GM19438 (cell line): ENCODE results near the gene LMCD1.
A peak's percentile ranks its signal among the peaks of the same experiment; 100 is the strongest.

Source experiments
- ATAC-seq: cut with Tn5 transposase; IDR thresholded peaks from one replicate; pipeline ENCODE4 v1.9.1; 2021; ENCODE audit warnings: low read depth; ENCODE audit not compliant: unreplicated experiment

The LMCD1 gene

DNA sequence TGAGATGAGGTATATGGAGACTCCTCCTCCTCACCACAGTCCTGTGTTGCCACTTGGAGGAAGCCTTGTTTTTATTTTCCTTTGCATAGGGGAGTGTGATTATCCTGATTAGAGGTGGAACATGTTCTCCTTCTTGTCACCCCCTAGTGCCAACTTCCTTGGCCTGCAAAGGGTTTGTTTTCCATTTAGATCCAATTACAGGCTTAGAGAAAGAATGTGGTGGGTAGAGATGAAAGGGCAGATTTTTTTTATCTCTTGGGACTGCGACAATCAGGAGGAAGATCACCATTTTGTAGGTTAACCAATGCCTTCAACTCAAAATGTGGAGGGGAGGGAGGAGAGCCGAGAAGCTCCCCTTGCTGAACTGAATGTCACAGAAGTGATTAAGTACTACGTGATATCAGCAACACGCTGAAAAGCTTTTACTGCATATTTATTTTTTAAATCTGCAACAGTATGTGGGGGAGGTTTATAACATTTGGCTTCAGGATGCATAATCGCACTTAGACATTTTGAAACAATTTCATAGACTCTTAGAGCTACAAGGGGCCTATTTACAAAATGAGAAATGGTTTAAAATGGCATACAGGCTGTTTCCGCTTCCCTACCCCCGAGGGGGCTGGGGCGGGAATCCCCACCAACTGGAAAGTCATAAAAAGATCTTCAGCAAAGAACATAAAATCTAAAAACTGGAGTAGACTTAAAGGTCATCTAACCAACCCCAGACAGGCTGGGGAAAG, 2.4 kb downstream of the LMCD1 start:
- ATAC-seq = no peak

DNA sequence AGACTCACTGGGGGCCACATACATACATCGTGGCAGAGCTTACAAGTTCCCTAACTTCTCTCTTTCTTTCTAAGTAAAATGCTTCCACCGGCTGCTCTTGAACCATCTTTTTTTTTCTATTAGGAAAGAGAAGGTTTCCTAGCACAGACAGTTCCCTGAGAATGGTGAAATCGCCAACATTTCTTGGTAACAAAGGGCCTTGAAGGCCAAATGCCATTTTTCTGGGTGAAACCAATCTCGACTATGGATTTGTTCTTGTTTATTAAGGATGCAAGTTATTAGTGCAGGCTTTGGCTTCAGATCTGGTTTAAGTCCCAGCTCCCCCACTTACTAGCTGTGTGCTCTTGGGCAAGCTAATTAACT, 3.0 kb downstream of the LMCD1 start:
- ATAC-seq = no peak

DNA sequence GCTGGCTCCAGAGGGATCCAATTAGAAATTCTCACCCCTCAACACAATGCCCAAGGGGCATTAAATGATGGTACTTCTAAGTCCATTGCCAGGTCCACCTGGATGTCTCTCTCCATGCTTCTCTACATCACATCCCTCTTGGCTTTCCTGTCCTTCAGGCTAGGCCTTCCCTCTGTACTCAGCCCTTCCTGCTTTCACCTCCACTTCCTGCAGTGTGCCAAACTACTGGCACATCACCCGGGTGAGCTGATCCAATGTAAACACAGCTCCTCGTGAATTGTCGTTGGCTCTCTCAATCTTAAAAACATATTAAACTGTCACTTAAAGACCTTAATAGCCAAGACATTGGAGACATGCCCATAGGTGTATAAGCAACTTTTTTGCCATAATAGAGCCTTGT, 4.0 kb downstream of the LMCD1 start:
- ATAC-seq = no peak

DNA sequence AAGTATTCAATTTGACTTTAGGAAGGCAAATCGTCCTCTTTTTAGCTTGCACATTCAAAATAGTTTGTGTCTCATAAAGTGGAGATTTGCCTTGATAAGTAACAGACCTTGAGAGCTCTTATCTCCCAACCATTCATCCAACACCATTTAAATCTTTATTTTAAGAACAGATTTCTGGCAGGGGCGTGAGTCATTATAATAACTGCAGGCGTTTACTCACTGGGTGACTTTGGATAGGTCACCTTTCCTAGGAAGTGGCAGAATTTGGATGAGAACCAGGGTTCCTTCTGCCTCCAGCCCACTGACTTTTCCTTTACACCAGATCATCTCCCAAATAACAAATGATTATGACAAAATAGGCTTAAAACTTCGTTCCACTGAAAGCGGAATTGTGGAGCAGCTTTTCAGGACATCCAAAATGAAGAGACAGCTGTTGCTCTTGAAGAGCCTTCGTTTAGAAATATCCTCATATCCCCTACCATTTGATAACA, 5.0 kb downstream of the LMCD1 start:
- no peak for ATAC-seq

DNA sequence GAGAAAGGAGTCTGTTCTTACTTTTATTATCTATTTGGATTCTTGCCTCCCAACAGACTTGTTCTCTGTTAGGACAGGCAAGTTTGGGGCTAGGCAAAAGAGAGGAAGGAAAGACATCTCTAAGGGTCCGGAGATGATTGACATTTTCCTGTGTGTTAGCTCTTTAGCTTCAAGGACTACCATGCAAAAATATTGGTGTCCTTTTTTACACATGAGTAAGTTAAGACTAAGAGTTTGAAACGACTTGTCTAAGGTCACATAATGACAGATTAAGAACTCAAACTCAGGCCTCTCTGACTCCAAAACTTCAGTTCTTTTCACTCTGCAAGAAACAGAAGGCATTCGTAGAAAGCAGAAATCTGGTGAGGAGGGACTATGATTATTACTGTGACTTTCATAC, 5.9 kb downstream of the LMCD1 start:
- ATAC-seq = no peak

DNA sequence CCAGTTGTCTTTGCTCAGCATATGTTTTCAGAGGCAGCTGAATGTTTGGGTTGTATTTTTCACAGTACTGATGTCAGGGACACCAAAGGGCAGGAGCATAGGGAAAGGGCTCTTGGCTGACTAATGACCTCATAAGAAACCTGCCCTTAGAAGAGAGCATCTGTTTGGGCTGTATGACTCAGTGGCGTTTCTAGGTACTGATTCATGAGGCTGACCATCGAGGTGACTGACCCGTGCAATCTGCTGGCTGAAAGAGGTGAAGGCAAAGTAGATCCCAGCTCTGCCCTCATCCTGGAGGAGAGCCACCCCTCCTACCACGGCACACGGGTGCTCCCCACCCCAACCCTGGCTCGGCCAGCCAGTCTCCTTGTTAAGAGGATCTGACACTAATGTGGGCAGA, 8.3 kb downstream of the LMCD1 start:
- ATAC-seq = no peak

DNA sequence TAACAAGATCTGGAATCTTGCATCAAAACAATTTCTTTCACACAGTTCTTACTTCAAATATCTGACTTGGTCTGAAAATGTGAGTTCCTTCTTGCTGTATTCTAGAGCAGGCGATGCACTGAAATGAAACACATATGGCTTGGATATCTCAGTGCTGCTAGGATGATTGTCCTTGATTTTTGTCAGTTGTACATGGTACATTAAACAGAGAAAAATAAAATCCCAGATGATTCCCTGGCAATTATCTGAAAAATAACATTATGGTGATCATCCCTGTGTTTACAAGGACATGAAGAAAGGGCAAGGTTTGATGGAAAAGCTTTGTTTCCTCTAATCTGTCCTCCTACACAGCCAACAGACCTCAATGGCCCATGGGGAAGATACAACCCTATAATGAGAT, 10.6 kb downstream of the LMCD1 start:
- ATAC-seq = no peak

DNA sequence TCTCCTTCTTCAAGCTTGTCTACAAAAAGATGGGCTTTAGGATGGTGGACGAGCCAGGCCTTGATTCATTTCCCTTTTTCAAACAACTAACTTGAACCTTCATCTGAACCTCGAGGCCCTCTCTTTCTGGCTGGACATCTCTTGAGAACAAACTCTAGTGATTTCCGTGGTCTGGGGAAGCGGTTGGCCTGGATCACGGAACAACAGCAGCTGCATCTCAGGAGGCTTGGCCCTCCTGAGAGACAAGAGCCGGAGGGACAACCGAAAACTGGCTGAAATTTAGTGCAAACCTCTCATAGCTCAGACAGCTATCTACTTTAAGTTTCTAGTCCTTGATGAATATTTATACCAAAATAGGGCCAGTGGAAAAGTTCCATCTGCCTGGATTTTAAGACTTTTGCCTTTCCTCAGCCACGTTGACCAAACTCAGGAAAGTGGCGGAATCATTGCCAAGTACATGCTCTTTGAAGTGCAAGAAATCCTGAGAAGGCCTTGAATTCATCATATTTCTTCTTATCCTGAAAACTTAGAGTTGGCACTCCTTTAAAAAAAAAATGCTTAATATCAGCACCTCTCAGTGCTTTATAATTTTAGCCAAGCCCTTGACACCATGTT, 14.5 kb downstream of the LMCD1 start:
- ATAC-seq = no peak

DNA sequence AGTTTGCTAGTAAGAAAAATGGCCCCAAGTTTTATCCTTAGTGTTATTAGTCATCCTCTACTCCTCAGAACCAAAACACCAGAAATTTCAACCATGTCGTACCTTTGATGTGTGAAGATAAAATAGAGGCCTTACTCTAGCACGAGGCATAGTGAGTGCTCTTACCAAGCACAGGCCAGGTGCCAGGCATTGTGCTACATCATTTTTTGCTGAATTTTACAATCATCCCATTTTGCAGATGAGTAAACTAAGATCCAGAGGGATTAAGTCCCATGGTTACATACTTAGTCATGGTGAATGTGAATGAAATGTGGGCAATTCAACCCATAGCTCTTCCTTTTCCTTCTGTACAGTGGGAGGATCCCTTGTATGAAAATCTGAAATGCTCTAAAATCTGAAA, 15.2 kb downstream of the LMCD1 start:
- no peak for ATAC-seq

DNA sequence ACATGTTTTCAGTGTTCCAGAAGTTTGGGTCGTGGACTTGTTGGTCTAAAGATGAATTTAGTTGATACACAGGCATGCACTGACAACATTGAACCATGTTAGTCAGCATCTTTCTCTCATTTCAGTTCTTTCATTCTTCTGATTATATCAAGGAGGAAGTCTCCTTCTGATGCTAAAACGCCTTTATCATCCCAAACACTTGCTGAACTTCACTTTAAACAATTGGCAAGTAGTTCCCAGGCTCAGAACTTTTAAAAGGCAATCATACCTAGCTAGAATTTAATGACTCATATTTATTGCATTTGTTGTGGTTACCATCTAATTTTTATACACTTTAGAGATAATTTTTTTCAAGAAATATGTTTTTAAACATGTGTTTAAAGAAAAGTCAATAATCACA, 15.9 kb downstream of the LMCD1 start:
- ATAC-seq = no peak

DNA sequence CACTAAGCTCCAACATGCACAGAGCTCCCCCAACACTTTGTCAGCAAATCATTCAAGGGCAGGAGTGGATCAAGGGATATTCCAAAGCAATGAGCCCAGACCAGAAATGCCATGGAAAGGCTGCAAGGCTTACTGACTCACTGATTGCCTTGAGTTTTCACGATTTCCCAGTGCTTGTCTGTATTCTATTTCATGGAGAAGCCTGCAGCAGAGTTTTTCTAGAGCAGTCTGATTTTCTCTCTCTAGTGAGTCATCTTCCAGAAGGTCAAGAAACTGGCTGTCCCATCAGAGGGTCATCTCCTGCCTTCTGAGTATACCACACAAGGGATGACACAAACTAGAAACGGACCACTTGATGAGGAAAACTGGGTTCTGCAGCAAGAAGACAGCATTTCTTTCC, 16.5 kb downstream of the LMCD1 start:
- ATAC-seq = no peak

DNA sequence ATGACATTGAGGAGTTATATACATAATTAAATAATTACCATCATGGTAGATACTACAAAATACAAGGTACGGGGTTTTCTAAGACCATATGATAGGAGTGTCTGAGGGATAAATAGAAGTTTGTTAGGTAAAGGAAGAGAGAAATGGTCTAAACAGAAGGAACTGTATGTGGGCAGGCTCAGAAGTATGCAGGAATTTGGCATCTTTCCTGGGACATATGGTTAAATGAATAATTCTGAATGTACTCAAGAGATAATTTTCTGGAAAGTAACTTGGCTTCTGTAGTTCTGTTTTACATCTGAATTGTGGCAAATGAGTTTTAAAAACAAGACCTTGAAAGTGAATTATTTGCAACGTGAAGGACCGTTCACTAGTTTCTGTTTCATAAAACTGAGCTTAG, 17.5 kb downstream of the LMCD1 start:
- ATAC-seq = no peak

DNA sequence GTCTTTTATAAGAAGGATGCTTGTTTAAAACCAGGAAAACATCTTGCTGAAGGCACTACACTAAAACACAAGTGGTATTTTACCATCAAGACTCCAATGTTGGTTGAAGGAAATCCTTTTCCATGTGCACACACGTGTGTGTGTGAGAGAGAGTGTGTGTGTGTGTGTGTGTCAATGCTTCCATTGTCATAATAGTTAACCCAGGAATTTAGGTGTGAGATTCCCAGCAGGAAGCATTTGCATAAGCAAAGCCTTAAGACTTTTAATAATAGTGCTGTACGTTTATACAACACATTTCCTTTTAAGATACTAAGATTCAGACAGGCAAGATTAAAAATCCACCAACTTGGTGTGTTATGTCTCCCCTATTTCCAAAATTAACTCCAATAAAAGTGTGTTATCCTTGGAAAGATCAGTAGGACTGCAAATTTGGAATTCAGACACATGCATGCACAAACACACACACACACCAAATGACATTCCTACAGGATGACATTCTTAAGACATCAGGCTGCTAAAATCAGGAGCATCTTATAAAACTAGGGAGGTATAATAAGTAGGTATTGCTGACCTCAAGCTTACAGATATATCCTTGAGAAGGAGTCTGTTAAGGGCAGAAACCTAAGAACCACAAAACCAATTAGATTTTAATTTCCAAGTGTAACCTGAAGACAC, 18.3 kb downstream of the LMCD1 start:
- no peak for ATAC-seq

DNA sequence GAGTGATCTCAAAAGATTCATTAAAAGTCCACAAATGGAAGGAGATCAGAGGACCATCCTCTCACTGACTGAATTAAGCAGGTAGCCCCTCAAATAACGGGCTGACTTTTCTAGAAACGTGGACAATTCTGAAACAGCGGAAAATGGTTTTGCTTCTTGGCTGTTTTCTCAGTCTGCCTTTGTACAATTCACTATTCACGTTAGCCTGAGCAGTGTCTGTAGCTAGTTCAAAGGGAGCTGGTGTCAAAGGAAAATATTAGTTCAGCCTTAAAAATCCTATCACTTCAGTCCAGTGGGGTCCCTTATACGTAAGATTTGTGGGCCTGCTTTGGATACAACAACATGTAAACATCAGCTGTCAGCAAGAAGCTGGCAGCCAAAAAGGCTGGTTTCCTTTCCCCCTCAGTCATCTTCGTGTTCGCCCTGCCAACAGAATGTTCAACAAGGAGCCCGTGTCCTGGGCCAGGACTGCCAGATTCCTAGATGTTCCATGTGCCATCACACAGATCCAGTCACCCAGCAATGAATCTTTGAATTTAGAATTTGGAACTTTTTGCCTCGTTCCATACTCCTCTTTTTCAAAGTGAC, 19.3 kb downstream of the LMCD1 start:
- no peak for ATAC-seq

DNA sequence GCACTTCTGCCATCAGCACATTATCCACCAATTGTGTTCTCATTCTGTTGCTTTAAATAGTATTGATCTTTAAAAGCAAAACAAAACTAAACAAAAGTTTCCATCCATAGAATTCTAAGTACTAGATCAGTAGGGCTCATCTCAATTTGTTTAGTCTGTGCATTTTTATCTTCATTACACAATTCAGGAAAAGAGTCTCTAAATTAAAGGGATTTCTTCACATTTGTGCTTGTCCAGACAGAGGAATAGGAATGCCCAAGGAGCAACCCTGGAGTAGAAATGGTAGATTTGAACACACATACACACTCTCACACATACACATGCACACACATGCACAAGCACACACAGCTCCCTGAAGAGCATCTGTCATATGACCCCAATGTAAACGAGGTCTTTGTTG, 21.4 kb downstream of the LMCD1 start:
- ATAC-seq = no peak

DNA sequence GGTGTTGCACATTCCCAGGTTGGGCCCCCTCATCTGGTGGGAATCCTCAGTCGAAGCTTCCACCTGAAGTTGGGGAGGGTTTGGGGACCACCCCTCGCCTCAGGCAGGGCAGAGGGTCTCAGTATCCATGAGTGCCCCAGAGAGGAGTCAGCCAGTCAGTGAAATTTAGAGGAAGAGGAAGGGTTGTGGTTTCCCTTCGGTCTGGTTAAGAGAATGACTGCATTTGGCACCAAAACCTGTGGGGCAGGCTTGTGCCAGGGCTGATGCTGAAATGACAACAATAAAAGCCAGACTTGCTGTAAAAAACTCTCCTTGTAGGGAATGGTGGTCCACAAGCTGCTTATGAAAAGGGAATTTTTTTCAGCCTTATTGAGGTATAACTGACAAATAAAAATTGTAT, 22.6 kb downstream of the LMCD1 start:
- peak; percentile 53 for ATAC-seq

DNA sequence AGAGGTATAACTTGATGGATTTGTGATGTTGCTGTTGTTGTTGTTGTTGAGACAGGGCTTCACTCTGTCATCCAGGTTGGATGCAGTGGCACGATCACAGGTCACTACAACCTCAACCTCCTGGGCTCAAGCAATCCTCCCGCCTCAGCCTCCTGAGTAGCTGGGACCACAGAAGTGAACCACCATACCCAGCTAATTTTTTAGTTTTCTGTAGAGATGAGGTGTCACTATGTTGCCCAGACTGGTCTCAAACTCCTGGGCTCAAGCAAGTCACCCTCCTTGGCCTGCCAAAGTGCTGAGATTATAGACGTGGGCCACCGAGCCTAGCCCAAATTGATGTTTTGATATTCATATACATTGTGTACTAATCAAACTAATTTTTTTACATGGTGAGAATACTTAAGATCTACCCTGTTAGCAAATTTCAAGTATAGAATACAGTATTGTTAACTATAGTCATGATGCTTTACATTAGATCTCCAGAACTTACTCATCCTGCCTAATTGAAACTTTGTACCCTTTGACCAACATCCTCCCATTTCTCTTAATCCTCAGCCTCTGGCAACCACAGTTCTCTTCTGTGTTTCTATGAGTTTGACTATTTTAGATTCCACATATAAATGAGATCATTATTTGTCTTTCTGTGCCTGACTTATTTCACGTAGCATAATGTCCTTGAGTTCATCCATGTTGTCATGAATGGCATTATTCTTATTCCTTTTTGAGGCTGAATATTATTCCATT, 23.2 kb downstream of the LMCD1 start:
- no peak for ATAC-seq

DNA sequence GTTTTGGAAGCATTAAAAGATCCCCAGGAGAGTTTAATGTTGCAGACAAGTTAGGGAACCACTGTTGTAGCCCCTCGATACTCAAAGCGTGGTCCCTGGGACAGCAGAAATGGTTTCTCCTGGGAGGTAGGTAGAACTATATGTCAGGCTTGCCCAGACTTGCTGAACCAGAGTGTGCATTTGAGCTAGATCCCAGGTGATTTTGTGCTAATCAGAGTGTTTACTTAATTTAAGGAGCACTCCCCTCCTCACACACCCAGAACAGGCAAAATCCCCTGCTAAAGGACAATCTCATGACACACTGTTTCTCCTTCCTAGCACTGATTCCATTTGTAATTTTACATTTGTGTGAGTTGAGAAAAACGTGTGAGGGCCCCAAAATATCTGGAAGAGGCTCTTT, 24.3 kb downstream of the LMCD1 start:
- no peak for ATAC-seq

DNA sequence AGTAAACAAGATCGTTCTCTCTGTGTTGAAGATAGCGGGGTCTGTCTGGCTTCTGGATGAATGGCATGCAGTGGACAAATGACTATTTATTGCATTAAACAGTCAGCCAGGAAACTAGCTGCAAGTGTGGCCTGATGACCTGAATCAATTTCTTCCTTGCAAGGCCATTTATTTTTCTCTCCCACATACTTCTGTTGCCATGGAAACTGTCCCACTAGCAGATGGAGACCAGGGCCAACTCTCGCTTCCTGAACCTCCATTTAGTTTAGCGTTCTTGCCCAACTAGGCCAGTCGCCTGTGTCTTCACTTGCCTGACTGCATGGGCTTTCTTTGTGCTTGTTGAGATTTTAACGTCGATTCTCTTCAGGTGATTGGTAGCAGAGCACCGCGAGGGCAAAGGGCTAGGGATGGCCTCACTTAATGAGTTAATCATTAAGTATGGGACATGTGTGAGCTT, 27.6 kb downstream of the LMCD1 start:
- ATAC-seq = no peak

DNA sequence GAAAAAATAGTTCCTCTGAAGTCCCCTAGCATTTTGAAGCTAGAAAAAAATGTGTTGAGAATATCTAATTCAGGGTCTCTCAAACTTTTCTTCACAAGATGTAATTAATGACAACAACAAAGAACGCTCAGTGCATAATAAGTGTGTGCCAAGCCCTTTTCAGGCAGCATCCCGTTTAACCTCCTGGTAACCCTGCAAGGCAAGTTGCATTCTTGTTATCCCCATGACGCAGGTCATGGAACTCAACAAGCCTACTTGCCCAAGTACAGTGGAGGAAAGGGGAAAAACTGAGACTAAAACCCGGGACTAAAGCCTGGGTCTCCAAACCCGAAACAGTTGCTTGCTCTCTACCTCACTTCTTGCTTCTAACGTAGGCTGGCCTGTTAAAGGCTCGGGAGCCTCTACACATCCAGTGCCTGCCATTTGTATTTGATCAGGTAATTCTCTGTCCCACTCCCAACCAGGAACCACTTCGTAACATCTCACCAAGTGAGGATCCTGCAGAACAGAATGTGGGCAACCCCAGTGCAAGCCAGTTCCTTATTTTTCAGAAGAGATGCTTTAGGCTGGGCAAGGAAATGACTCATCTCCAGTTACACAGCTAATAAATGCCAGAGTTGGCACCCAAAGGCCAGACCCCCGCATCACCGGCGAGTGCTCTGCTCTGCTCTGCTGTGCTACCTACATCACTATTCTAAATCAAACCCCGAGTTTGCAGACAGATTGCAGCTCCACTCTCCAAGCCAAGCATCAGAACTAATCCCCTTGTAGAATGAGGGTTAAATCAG, 28.3 kb downstream of the LMCD1 start:
- no peak for ATAC-seq
